Measurements from ENCODE around the gene POLR2A. TPM values are rescaled to one million over a fixed set of nuclear protein-coding genes. Genes with fewer than 3 reads are reported as not detected.
A peak's percentile ranks its signal among the peaks of the same experiment; 100 is the strongest.

The POLR2A gene
- total RNA-seq, 4 donors from 2014 or later: 94.6 to 204 (median 157) TPM

- TF ChIP-seq POLR2A (IDR thresholded peaks at IDR 0.05): no peak
- no peak for TF ChIP-seq CTCF (IDR thresholded peaks at IDR 0.05)
- no peak overlapping the region for H3K4me3 ChIP-seq
- no peaks in the 10 kb centered on the region for H3K27me3 ChIP-seq
- H3K36me3 ChIP-seq: peaks cover 0 to 33% (median 0%) of the 10 kb centered on the region in 3 donors
- H3K27ac ChIP-seq: no peak overlapping the region
- no peak for DNase-seq
- H3K9me3 ChIP-seq: no peaks in the 10 kb centered on the region
- peaks cover 0 to 10% (median 2%) of the 10 kb centered on the region in 4 donors for H3K4me1 ChIP-seq
Observed at GRCh38 chr17:7463372-7463846, 20.8 kb upstream of the POLR2A start.

- no peak for DNase-seq
- no peak for TF ChIP-seq CTCF (IDR thresholded peaks at IDR 0.05)
- no peak for TF ChIP-seq POLR2A (IDR thresholded peaks at IDR 0.05)
- Histone ChIP-seq H3K4me1 (peaks cover 0 to 10% (median 2%) of the 10 kb centered on the region in 4 donors), H3K9me3 (no peaks in the 10 kb centered on the region), H3K27me3 (no peaks in the 10 kb centered on the region), H3K27ac (no peak overlapping the region), H3K4me3 (no peak overlapping the region), H3K36me3 (peaks cover 0 to 33% (median 0%) of the 10 kb centered on the region in 3 donors)
Observed at GRCh38 chr17:7464081-7464480, 20.1 kb upstream of the POLR2A start.

GRCh38 chr17:7465597-7466275 lies 18.4 kb upstream of the POLR2A start:
- Histone ChIP-seq H3K4me3 (no peak overlapping the region), H3K36me3 (peaks cover 0 to 33% (median 0%) of the 10 kb centered on the region in 3 donors), H3K27me3 (no peaks in the 10 kb centered on the region), H3K4me1 (peaks cover 0 to 18% (median 2%) of the 10 kb centered on the region in 4 donors), H3K9me3 (no peaks in the 10 kb centered on the region), H3K27ac (peak overlapping the region in 1 of 4 donors; percentile 55)
- no peak for DNase-seq
- TF ChIP-seq CTCF (IDR thresholded peaks at IDR 0.05) (no peak), POLR2A (IDR thresholded peaks at IDR 0.05) (no peak)

GRCh38 chr17:7466318-7466638 lies 17.9 kb upstream of the POLR2A start:
- peak overlapping the region in 2 of 4 donors; percentile 20 to 55 for H3K27ac ChIP-seq
- no peak for TF ChIP-seq CTCF (IDR thresholded peaks at IDR 0.05)
- TF ChIP-seq POLR2A (IDR thresholded peaks at IDR 0.05): no peak
- H3K36me3 ChIP-seq: peaks cover 0 to 33% (median 0%) of the 10 kb centered on the region in 3 donors
- no peak overlapping the region for H3K4me3 ChIP-seq
- H3K27me3 ChIP-seq: no peaks in the 10 kb centered on the region
- no peak for DNase-seq
- peaks cover 0 to 18% (median 2%) of the 10 kb centered on the region in 4 donors for H3K4me1 ChIP-seq
- no peaks in the 10 kb centered on the region for H3K9me3 ChIP-seq

GRCh38 chr17:7466639-7467341 lies 17.4 kb upstream of the POLR2A start:
- Histone ChIP-seq H3K36me3 (peaks cover 0 to 33% (median 0%) of the 10 kb centered on the region in 3 donors), H3K27ac (peak overlapping the region in 3 of 4 donors; percentile 17 to 55 (median 20)), H3K27me3 (no peaks in the 10 kb centered on the region), H3K4me1 (peaks cover 0 to 21% (median 2%) of the 10 kb centered on the region in 4 donors), H3K4me3 (no peak overlapping the region), H3K9me3 (no peaks in the 10 kb centered on the region)
- no peak for DNase-seq
- TF ChIP-seq POLR2A (IDR thresholded peaks at IDR 0.05): no peak
- TF ChIP-seq CTCF (IDR thresholded peaks at IDR 0.05): no peak

Measured in Peyer's patch (tissue), 4 donors.